ENCODE measurements around the gene RAB40C.

RAB40C gene

GRCh38 chr16:628321-629061 is 38.6 kb downstream of the RAB40C start:
- H3F3A ChIP-seq (ENCODE audit: low read depth) = no peaks in the 10 kb centered on the region
- no peaks in the 10 kb centered on the region for H3K36me3 ChIP-seq (ENCODE audit: insufficient read depth, low read length)
- TF ChIP-seq EZH2phosphoT487 (IDR thresholded peaks at IDR 0.05; ENCODE audit: borderline replicate concordance) = no peak
- no peak for TF ChIP-seq CTCF (conservative IDR thresholded peaks at IDR 0.05; ENCODE audit: low read length)
- H4K20me1 ChIP-seq (ENCODE audit: insufficient read depth, low read length, poor library complexity, severe bottlenecking) = no peaks in the 10 kb centered on the region
- no peak overlapping the region for H3K9ac ChIP-seq (ENCODE audit: low read depth, low read length, poor library complexity, severe bottlenecking)
- no peak overlapping the region for H3K4me2 ChIP-seq (ENCODE audit: low read depth, low read length, poor library complexity, severe bottlenecking)
- H3K4me3 ChIP-seq (ENCODE audit: low read length, poor library complexity, severe bottlenecking) = no peak overlapping the region
- H3K9me3 ChIP-seq (ENCODE audit: insufficient read depth, low read depth, low read length) = no peaks in the 10 kb centered on the region
- no peaks in the 10 kb centered on the region for H3K27me3 ChIP-seq (ENCODE audit: insufficient read depth, low read length, poor library complexity, severe bottlenecking)
- no peak overlapping the region for H2AFZ ChIP-seq (ENCODE audit: low read length)
- H3K4me1 ChIP-seq (ENCODE audit: insufficient read depth, low read length, poor library complexity, severe bottlenecking) = no peaks in the 10 kb centered on the region
- H3K79me2 ChIP-seq (ENCODE audit: insufficient read depth, low read length) = no peaks in the 10 kb centered on the region
- no peaks in the 10 kb centered on the region for H3K9me2 ChIP-seq (replicated peaks; ENCODE audit: low read depth, low read length)

GRCh38 chr16:629185-629832 is 39.4 kb downstream of the RAB40C start:
- H3K4me2 ChIP-seq (ENCODE audit: low read depth, low read length, poor library complexity, severe bottlenecking) = no peak overlapping the region
- no peaks in the 10 kb centered on the region for H3K4me1 ChIP-seq (ENCODE audit: insufficient read depth, low read length, poor library complexity, severe bottlenecking)
- H3K9me3 ChIP-seq (ENCODE audit: insufficient read depth, low read depth, low read length) = no peaks in the 10 kb centered on the region
- no peak overlapping the region for H2AFZ ChIP-seq (ENCODE audit: low read length)
- no peaks in the 10 kb centered on the region for H4K20me1 ChIP-seq (ENCODE audit: insufficient read depth, low read length, poor library complexity, severe bottlenecking)
- no peak for TF ChIP-seq EZH2phosphoT487 (IDR thresholded peaks at IDR 0.05; ENCODE audit: borderline replicate concordance)
- TF ChIP-seq CTCF (conservative IDR thresholded peaks at IDR 0.05; ENCODE audit: low read length) = no peak
- H3K4me3 ChIP-seq (ENCODE audit: low read length, poor library complexity, severe bottlenecking) = no peak overlapping the region
- no peaks in the 10 kb centered on the region for H3K27me3 ChIP-seq (ENCODE audit: insufficient read depth, low read length, poor library complexity, severe bottlenecking)
- H3K79me2 ChIP-seq (ENCODE audit: insufficient read depth, low read length) = no peaks in the 10 kb centered on the region
- H3K9me2 ChIP-seq (replicated peaks; ENCODE audit: low read depth, low read length) = no peaks in the 10 kb centered on the region
- H3K9ac ChIP-seq (ENCODE audit: low read depth, low read length, poor library complexity, severe bottlenecking) = no peak overlapping the region
- H3K36me3 ChIP-seq (ENCODE audit: insufficient read depth, low read length) = no peaks in the 10 kb centered on the region
- H3F3A ChIP-seq (ENCODE audit: low read depth) = no peaks in the 10 kb centered on the region

- H3K36me3 ChIP-seq (ENCODE audit: insufficient read depth, low read length) = no peaks in the 10 kb centered on the region
- H3K27me3 ChIP-seq (ENCODE audit: insufficient read depth, low read length, poor library complexity, severe bottlenecking) = no peaks in the 10 kb centered on the region
- no peaks in the 10 kb centered on the region for H3F3A ChIP-seq (ENCODE audit: low read depth)
- peaks cover 3% of the 10 kb centered on the region; the same call in 1 of the 2 replicates for H3K79me2 ChIP-seq (ENCODE audit: insufficient read depth, low read length)
- no peak overlapping the region for H3K9ac ChIP-seq (ENCODE audit: low read depth, low read length, poor library complexity, severe bottlenecking)
- no peaks in the 10 kb centered on the region for H3K9me3 ChIP-seq (ENCODE audit: insufficient read depth, low read depth, low read length)
- H3K9me2 ChIP-seq (replicated peaks; ENCODE audit: low read depth, low read length) = no peaks in the 10 kb centered on the region
- H4K20me1 ChIP-seq (ENCODE audit: insufficient read depth, low read length, poor library complexity, severe bottlenecking) = no peaks in the 10 kb centered on the region
- no peak overlapping the region for H2AFZ ChIP-seq (ENCODE audit: low read length)
- no peak overlapping the region for H3K4me2 ChIP-seq (ENCODE audit: low read depth, low read length, poor library complexity, severe bottlenecking)
- TF ChIP-seq CTCF (conservative IDR thresholded peaks at IDR 0.05; ENCODE audit: low read length) (no peak), EZH2phosphoT487 (IDR thresholded peaks at IDR 0.05; ENCODE audit: borderline replicate concordance) (no peak)
- no peaks in the 10 kb centered on the region for H3K4me1 ChIP-seq (ENCODE audit: insufficient read depth, low read length, poor library complexity, severe bottlenecking)
- no peak overlapping the region for H3K4me3 ChIP-seq (ENCODE audit: low read length, poor library complexity, severe bottlenecking)
These were observed 40.0 kb downstream of the RAB40C start for GRCh38 chr16:629833-630248.

Measured in Loucy (cell line).